Activated naive CD8-positive, alpha-beta T cell (primary cell): ENCODE measurements around the gene BST1.
A peak's percentile ranks its signal among the peaks of the same experiment; 100 is the strongest.

Experiments used
- H3K27ac Mint-ChIP-seq: one replicate; pipeline ENCODE4 v1.8.0; 2021; ENCODE audit warnings: mixed read lengths
- H3K27me3 Mint-ChIP-seq: one replicate; pipeline ENCODE4 v1.8.0; 2021; ENCODE audit warnings: mixed read lengths
- H3K36me3 Mint-ChIP-seq: one replicate; pipeline ENCODE4 v1.8.0; 2021; ENCODE audit warnings: mixed read lengths
- H3K4me1 Mint-ChIP-seq: one replicate; pipeline ENCODE4 v1.8.0; 2021; ENCODE audit warnings: low read depth, mixed read lengths
- H3K4me3 Mint-ChIP-seq: one replicate; pipeline ENCODE4 v1.8.0; 2021; ENCODE audit warnings: mild to moderate bottlenecking, mixed read lengths
- H3K9me3 Mint-ChIP-seq: one replicate; pipeline ENCODE4 v1.8.0; 2021; ENCODE audit warnings: low read depth, mixed read lengths

Gene BST1, protein sequence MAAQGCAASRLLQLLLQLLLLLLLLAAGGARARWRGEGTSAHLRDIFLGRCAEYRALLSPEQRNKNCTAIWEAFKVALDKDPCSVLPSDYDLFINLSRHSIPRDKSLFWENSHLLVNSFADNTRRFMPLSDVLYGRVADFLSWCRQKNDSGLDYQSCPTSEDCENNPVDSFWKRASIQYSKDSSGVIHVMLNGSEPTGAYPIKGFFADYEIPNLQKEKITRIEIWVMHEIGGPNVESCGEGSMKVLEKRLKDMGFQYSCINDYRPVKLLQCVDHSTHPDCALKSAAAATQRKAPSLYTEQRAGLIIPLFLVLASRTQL

DNA sequence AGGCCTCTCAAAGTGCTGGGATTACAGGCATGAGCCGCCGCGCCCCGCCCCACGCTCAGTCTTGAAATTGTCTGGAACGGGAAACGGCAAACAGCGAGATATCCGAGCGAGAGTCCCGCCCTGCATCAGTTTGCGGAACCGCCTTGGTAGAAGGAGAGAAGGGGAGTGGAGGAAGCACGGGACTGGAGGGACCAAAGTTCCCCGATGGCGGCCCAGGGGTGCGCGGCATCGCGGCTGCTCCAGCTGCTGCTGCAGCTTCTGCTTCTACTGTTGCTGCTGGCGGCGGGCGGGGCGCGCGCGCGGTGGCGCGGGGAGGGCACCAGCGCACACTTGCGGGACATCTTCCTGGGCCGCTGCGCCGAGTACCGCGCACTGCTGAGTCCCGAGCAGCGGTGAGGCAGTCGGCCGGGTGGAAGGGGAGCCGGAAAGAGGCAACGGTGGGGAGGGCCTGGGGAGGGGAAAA is at the start of gene BST1:
Gene BST1 (plus strand): TSS at position 125 of the 463 bp plus-strand sequence. CDS start 80 bp downstream, at position 205.
- Mint-ChIP-seq H3K36me3 (no peaks in the 10 kb centered on the region), H3K4me3 (peak within 1 kb of the TSS; percentile 88), H3K27me3 (peaks cover 9% of the 10 kb centered on the region), H3K27ac (peak within 1 kb of the TSS; percentile 13), H3K4me1 (peaks cover 12% of the 10 kb centered on the region), H3K9me3 (no peaks in the 10 kb centered on the region)

DNA sequence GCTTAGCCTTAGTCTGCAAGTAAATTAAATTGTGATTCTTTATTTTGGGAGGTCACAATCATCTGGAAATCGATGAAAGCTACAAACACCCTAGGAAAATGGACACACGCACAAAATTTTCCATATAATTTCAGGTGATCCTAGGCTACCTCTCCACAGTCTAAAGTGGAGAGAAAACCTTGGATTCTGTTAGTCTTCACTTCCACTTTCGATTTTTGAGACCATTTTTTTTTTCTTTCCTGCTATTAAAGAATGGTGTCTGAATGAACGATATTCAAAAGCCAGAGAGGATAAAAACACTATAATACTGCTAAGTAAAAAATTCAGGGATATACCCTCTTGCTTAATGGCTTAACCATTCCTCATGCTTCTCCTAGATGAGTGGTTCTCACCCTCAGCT is 49.4 kb upstream of the BST1 start:
- H3K9me3 Mint-ChIP-seq = no peaks in the 10 kb centered on the region
- H3K27me3 Mint-ChIP-seq = no peaks in the 10 kb centered on the region
- H3K36me3 Mint-ChIP-seq = no peaks in the 10 kb centered on the region
- peak overlapping the region; percentile 98 for H3K4me3 Mint-ChIP-seq
- H3K27ac Mint-ChIP-seq = peak overlapping the region; percentile 92
- peaks cover 62% of the 10 kb centered on the region for H3K4me1 Mint-ChIP-seq

DNA sequence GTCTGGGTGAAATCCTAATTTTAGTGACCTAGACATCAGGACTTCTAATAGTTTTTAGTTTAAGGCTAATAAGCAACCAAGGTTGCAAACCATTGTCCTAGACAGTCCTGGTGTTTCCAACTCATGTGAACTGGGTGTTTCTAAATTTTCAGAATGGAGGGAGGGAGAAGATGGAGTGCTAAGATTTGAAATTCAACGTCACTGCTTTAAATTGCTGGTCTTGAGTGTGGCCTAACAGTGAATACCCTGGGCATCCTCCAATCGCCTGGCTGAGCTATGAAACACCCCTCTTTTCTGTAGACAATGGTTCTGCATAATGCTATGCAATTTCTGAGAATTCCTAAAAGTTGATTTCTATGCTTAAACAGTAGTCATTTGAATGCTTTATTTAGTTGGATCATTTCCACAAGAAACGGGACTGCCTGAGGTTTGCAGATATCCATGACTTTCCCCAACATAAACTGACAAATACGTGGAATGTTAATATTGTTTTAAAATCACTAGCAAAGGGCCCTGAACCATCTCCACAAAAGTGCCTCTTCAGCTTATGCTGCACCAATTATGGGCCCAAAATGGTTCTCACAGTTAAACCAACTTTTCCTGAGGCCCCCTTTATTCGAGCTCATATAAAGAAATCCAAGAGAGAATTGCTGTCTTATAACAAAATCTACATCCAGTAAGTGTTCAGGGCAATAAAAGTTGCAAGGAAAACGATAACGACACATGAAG is 48.8 kb upstream of the BST1 start:
- peak overlapping the region; percentile 98 for H3K4me3 Mint-ChIP-seq
- H3K27ac Mint-ChIP-seq = peak overlapping the region; percentile 92
- no peaks in the 10 kb centered on the region for H3K9me3 Mint-ChIP-seq
- H3K4me1 Mint-ChIP-seq = peaks cover 56% of the 10 kb centered on the region
- no peaks in the 10 kb centered on the region for H3K36me3 Mint-ChIP-seq
- H3K27me3 Mint-ChIP-seq = no peaks in the 10 kb centered on the region

DNA sequence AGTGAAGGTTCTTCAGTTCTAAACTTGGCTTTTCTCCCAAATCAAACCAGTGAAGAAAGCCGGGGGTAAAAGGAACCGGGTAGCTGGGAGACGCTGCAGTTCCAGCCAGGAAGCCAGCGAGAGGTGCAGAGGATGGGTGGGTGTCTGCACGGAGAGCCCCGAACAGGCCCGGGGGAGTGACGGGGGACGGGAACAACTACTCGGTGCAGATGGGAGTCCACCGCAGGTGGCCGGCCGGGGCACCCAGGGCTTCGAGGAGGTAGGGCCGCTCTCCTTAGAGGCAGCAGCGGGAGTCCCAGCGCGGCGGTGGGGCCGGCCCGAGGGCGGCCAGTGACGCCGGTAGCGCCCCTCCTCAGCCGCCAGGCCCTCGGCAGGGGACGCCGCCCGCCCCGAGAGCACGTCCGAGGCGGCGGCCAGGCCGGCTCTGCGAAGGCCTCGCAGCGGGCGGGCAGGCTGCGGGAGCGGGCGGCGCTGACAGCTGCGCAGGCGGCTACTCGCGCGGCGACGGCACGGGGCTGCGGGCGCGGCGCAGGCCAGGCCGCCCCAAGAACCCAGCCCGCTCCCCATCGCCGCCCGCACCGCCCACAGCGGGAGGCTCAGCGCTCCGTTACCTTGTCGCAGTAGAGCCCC is 48.2 kb upstream of the BST1 start:
- Mint-ChIP-seq H3K27me3 (no peaks in the 10 kb centered on the region), H3K27ac (peak overlapping the region; percentile 92), H3K9me3 (no peaks in the 10 kb centered on the region), H3K4me3 (peak overlapping the region; percentile 98), H3K4me1 (peaks cover 55% of the 10 kb centered on the region), H3K36me3 (no peaks in the 10 kb centered on the region)

DNA sequence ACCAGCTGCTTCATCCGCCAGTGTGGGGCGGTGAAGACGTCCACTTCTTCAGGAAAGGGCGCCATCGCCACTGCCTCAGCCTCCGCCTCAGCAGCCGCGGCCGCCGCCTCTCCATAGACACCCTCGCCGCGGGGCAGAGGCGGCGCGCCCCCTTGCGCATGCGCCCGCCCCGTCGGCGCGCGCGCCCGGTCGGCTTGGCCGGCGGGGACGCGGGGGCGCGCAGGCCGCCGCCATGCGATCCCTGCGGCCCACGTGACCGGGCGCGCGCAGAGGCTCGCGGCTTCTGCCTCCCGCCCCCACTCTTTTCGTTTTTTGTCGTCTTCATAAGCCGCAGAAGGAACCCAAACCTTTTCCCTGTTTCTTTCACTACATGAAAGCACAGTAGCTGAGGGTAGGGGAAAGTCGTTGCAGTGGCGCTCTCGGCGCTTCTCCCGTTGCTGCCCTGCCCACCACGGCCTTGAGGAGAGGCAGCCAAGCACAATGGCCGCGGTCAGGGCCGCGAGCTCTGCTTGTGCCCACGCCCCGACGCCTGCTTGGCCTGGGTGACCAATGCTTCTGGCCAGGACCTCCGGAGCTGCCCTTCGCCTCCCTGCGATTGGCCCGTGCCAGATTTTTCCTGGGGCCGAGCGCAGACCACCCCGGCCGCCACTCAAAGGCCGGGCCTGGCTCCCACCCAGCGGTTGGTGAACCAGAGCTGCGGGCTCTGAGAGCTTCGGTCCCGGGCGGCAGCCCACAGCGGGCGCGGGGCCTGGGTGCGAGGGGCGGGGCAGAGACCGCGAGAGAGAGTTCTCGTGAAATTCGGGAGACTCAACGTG is 47.4 kb upstream of the BST1 start, which contains the start of gene FBXL5:
Gene FBXL5 (minus strand): TSS at position 135 of the 815 bp plus-strand sequence. CDS start 70 bp downstream, at position 65.
- no peaks in the 10 kb centered on the region for H3K27me3 Mint-ChIP-seq
- H3K4me3 Mint-ChIP-seq = peak within 1 kb of the TSS; percentile 98
- peaks cover 51% of the 10 kb centered on the region for H3K4me1 Mint-ChIP-seq
- H3K27ac Mint-ChIP-seq = peak within 1 kb of the TSS; percentile 97
- H3K36me3 Mint-ChIP-seq = no peaks in the 10 kb centered on the region
- no peaks in the 10 kb centered on the region for H3K9me3 Mint-ChIP-seq

DNA sequence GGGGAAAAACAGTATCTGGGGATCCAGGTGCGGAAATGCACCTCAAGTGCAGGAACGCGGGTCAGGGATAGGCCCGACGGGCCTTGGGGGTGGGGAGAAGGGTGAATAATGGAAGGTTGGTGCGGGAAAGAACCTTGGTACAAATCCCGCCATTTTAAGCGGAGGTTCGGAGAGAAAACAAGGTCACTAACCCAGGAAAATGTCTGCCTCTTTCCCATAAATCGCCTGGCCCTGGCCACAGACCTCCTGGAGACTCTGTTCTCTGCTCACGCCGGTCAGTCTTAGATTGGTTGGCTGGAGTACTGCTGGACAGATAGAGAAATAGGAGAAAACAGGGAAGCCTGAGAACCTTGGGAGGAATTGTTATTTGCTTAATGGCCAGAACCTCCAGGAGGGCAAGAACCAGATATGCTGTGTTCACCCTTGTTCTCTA is 46.8 kb upstream of the BST1 start:
- Mint-ChIP-seq H3K27me3 (no peaks in the 10 kb centered on the region), H3K9me3 (no peaks in the 10 kb centered on the region), H3K36me3 (no peaks in the 10 kb centered on the region), H3K4me3 (peak overlapping the region; percentile 90), H3K27ac (peak overlapping the region; percentile 97), H3K4me1 (peaks cover 47% of the 10 kb centered on the region)

DNA sequence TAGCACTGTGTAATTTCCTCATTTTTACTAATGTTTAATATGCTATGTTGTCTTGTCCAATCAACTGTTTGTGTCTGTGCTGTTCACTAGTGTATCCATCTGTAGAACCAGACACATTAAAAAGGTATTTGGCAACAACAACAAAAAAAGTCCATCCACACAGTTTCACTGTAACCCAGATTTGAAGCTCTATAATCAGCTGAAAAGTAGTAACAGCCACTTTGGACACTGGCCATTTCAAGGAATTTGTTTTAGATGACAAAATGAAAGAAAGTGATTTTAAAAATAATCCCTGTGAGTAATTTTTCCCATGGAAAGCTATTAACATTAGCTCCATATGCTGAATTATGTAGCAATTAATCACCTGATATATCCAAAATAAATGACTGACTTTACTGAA is 45.5 kb upstream of the BST1 start:
- Mint-ChIP-seq H3K27me3 (no peaks in the 10 kb centered on the region), H3K4me1 (peaks cover 34% of the 10 kb centered on the region), H3K27ac (no peak overlapping the region), H3K4me3 (peak overlapping the region; percentile 32), H3K36me3 (no peaks in the 10 kb centered on the region), H3K9me3 (no peaks in the 10 kb centered on the region)

DNA sequence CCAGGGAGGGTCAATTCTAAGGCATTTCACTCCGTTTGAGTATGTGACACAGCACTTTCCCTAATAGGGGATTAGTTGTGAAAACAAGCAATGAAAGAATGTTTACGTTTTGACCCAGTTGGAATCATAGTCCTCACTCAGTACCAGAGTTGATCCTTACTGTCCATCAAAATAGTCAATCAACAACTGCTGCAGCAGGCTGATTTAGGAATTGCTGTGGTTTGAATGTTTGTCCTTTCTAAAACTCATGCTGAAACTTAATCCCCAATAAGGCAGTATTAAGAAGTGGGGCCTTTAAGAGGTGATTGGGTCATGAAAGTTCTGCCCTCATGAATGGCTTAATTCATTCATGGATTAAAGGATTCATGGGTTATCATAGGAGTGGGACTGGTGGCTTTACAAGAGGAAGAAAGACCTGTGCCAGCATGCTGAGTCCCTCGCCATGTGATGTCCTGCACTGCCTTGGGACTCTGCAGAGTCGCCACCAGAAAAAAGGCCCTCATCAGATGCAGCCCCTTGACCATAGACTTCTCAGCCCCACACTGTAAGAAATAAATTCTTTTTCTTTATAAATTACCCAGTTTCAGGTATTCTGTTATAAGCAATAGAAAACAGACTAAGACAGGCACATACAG is 44.6 kb upstream of the BST1 start:
- Mint-ChIP-seq H3K9me3 (no peaks in the 10 kb centered on the region), H3K27ac (peak overlapping the region; percentile 34), H3K4me1 (peaks cover 25% of the 10 kb centered on the region)

DNA sequence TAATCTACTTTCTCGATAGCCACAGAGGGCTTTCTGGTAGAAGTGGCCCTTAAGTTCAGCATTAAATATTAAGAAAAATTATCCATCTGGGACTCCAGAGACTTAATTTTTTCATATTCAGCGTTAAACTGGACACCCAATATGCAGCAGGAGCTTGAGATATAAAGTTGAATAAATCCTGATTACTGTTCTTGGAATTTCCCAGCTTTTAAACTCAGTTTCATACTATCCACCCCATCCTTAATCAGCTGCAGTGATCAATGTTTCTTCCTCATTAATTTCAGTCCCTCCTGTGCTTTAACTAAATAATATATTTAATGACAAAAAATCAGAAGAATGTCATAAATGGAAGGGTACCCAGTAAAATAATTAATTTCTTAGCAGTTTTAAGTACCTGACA is 44.1 kb upstream of the BST1 start:
- no peaks in the 10 kb centered on the region for H3K9me3 Mint-ChIP-seq
- no peak overlapping the region for H3K4me3 Mint-ChIP-seq
- H3K4me1 Mint-ChIP-seq = peaks cover 20% of the 10 kb centered on the region
- H3K27ac Mint-ChIP-seq = no peak overlapping the region
- no peaks in the 10 kb centered on the region for H3K36me3 Mint-ChIP-seq
- no peaks in the 10 kb centered on the region for H3K27me3 Mint-ChIP-seq

More for the DNA sequence above, 44.6 kb upstream of the BST1 start:
- Mint-ChIP-seq H3K36me3 (no peaks in the 10 kb centered on the region), H3K4me3 (no peak overlapping the region), H3K27me3 (no peaks in the 10 kb centered on the region)

DNA sequence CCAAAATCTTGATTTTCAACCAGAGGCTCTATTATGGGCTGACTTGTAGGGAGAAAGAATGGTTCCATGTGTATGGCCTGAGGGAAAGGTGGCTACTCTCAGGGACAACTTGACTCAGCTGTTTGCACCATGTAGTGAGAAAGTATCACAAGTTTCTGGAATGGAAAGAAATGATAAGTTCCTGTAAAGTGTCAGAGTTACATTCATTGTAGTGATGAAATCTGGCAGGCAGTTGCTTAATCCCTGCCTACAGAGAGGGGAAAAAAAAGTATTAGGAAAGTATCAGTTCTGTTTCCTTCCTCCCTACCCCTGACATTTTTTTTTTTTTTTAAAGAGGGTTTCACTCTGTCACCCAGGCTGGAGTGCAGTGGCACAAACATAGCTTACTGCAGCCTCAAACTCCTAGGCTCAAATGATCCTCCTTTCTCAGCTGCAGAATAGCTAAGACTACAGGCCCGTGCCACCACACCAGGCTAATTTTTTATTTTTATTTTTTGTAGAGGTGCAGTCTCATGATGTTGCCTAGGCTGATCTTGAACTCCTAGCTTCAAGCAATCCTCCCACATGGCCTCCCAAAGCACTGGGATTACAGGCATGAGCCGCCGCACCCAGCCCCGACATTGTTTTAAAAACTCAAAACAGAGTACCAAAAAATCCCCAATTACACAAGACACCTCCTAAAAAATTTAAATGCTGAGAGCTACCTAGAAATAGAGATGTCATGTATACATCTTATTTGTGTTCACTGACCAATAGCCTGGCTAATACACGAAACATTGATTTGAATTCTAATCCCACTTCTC is 42.9 kb upstream of the BST1 start:
- Mint-ChIP-seq H3K27ac (no peak overlapping the region), H3K9me3 (no peaks in the 10 kb centered on the region), H3K36me3 (no peaks in the 10 kb centered on the region), H3K27me3 (no peaks in the 10 kb centered on the region), H3K4me3 (no peak overlapping the region), H3K4me1 (peaks cover 13% of the 10 kb centered on the region)

DNA sequence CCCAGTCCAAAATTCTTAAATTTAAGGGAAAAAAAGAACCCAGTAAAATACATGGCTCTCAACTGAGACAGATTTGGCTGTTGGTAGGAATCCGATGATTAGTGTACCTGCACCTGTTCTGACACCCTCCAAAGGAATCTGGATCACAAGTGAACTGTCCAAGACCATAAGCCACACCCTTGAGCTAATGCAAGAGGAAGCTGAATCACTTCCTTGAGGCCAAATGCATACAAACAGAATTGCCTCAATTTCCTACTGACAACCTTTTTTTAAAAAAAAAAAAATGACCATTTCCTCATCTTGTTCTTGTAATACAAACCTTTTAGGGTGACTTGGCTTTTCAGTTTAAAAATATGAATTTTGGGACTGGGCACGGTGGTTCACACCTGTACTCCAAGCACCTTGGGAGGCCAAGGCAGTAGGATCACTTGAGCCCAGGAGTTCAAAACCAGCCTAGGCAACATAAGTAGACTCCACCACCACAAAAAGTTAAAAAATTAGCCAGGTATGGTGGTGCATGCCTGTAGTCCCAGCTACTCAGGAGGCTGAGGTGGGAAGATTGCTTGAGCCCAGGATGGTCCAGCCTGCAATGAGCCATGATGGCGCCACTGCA is 37.0 kb upstream of the BST1 start:
- no peaks in the 10 kb centered on the region for H3K9me3 Mint-ChIP-seq
- H3K27me3 Mint-ChIP-seq = no peaks in the 10 kb centered on the region
- no peak overlapping the region for H3K4me3 Mint-ChIP-seq
- no peak overlapping the region for H3K27ac Mint-ChIP-seq
- no peaks in the 10 kb centered on the region for H3K36me3 Mint-ChIP-seq
- H3K4me1 Mint-ChIP-seq = no peaks in the 10 kb centered on the region

DNA sequence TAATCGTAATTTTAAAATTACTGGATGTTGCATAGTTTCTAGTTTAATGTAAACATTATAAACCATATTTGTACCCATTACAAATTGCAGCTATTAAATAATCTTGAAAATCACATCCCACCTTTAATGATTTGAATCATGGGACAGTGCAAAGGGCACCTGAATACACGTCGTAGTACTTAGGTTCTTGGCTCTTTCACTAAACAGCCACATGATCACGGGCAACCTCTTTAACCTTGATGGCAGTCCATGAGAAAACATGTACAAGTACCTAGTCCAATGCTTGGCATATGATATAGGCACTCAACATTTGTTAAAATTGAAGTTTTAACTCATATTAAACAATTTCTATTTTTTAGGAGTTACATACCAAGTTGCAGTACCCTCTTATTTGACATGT is 35.9 kb upstream of the BST1 start:
- H3K9me3 Mint-ChIP-seq = no peaks in the 10 kb centered on the region
- H3K4me3 Mint-ChIP-seq = no peak overlapping the region
- no peaks in the 10 kb centered on the region for H3K36me3 Mint-ChIP-seq
- H3K4me1 Mint-ChIP-seq = no peaks in the 10 kb centered on the region
- no peak overlapping the region for H3K27ac Mint-ChIP-seq
- no peaks in the 10 kb centered on the region for H3K27me3 Mint-ChIP-seq
